Brain microvascular endothelial cell (primary cell): ENCODE data around the gene DGKG.

Experiments used
- DNase-seq: peaks from one replicate; pipeline ENCODE4 v3.0.0-alpha.2; 2020
- H3K27ac ChIP-seq: fragments of 250-450 bp; sonication (Bioruptor Pico); 2 replicates; pipeline ENCODE4 v1.5.1; 2020; ENCODE audit warnings: mild to moderate bottlenecking, moderate library complexity
- H3K27me3 ChIP-seq: fragments of 250-450 bp; sonication (Bioruptor Pico); replicated peaks from 2 replicates; pipeline ENCODE4 v1.5.1; 2020; ENCODE audit warnings: mild to moderate bottlenecking
- H3K36me3 ChIP-seq: fragments of 250-450 bp; sonication (Bioruptor Pico); replicated peaks from 2 replicates; pipeline ENCODE4 v1.5.1; 2020; ENCODE audit warnings: mild to moderate bottlenecking
- H3K4me3 ChIP-seq: 2 replicates; pipeline ENCODE4 v1.5.1; 2011; ENCODE audit warnings: low read depth, mild to moderate bottlenecking, control low read depth, low read length, moderate library complexity
- CTCF ChIP-seq: IDR thresholded peaks from 2 replicates; pipeline ENCODE4 v1.5.1; 2011; ENCODE audit warnings: low read depth, mild to moderate bottlenecking, moderate library complexity, low read length, control low read depth, inconsistent platforms; ENCODE audit errors: missing control alignments
- in situ Hi-C: cut with HindIII; loops from 2 replicates; pipeline ENCODE4 v1.10.0; 2017; ENCODE audit warnings: low sequenced_read_pairs, low pct_ligation_motif_present

The DGKG gene

GRCh38 chr3:186216900-186217819 lies 144.9 kb downstream of the DGKG start:
- no peak for TF ChIP-seq CTCF
- no peaks in the 10 kb centered on the region for H3K27me3 ChIP-seq
- no peaks in the 10 kb centered on the region for H3K36me3 ChIP-seq
- H3K4me3 ChIP-seq: no peak overlapping the region
- in situ Hi-C loops: no loop called here
- no peak overlapping the region for H3K27ac ChIP-seq
- DNase-seq: no peak

GRCh38 chr3:186214670-186215069 lies 147.4 kb downstream of the DGKG start:
- Histone ChIP-seq H3K4me3 (no peak overlapping the region), H3K27ac (no peak overlapping the region), H3K36me3 (no peaks in the 10 kb centered on the region), H3K27me3 (no peaks in the 10 kb centered on the region)
- no peak for TF ChIP-seq CTCF
- DNase-seq: no peak
- in situ Hi-C loops: no loop called here

- Histone ChIP-seq H3K27me3 (no peaks in the 10 kb centered on the region), H3K36me3 (no peaks in the 10 kb centered on the region), H3K27ac (no peak overlapping the region), H3K4me3 (no peak overlapping the region)
- TF ChIP-seq CTCF: no peak
- in situ Hi-C loops: no loop called here
- DNase-seq: no peak
Observed at GRCh38 chr3:186213946-186214345, 148.1 kb downstream of the DGKG start.

GRCh38 chr3:186212611-186213010 lies 149.4 kb downstream of the DGKG start:
- DNase-seq: no peak
- TF ChIP-seq CTCF: no peak
- Histone ChIP-seq H3K27ac (no peak overlapping the region), H3K36me3 (no peaks in the 10 kb centered on the region), H3K27me3 (no peaks in the 10 kb centered on the region), H3K4me3 (no peak overlapping the region)
- in situ Hi-C loops: no loop called here

- no peaks in the 10 kb centered on the region for H3K36me3 ChIP-seq
- no peak overlapping the region for H3K4me3 ChIP-seq
- in situ Hi-C loops: no loop called here
- no peak for DNase-seq
- no peaks in the 10 kb centered on the region for H3K27me3 ChIP-seq
- no peak for TF ChIP-seq CTCF
- H3K27ac ChIP-seq: no peak overlapping the region
Observed at GRCh38 chr3:186210852-186211500, 151.1 kb downstream of the DGKG start.
